ENCODE results near the gene ZMYND8.

Gene ZMYND8

DNA sequence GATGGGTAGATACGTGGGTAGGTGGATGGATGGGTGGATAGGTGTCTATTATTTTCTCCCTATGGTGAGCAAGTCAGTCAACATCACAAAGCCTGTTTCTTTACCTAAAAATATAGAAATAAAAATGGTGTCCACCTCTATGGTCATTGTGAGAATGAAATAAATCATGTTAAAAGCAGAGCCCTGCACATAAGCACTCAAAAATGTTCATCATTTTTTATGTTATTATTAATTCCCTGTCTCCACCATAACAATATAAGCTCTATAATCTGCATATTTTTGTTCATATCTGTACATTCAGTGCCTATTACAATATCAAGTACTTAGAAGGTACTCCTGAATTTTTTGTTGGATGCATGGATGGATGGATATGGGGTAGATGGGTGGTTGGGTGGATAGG, 177.6 kb downstream of the ZMYND8 start:
- TF ChIP-seq, protein P1, sequence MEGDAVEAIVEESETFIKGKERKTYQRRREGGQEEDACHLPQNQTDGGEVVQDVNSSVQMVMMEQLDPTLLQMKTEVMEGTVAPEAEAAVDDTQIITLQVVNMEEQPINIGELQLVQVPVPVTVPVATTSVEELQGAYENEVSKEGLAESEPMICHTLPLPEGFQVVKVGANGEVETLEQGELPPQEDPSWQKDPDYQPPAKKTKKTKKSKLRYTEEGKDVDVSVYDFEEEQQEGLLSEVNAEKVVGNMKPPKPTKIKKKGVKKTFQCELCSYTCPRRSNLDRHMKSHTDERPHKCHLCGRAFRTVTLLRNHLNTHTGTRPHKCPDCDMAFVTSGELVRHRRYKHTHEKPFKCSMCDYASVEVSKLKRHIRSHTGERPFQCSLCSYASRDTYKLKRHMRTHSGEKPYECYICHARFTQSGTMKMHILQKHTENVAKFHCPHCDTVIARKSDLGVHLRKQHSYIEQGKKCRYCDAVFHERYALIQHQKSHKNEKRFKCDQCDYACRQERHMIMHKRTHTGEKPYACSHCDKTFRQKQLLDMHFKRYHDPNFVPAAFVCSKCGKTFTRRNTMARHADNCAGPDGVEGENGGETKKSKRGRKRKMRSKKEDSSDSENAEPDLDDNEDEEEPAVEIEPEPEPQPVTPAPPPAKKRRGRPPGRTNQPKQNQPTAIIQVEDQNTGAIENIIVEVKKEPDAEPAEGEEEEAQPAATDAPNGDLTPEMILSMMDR (IDR thresholded peaks at IDR 0.05), result no peak

DNA sequence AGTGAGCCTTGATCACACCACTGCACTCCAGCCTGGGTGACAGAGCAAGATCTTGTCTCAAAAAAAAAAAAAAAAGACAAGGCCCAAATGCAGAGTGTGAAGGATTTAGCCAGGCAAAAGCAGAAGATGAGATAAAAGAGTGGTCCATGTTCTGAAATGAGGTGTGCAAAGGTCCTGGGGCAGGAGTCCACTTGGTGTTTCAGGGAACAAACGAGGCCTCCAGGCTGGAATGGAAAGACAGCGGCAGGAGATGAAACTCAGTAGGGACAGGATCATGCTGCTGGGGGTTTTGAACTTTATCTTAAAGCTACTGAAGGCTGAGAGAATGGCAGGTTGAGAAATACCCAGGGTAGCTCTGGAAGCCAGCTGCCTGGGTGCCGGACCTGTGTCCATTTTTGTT, 178.2 kb downstream of the ZMYND8 start:
- TF ChIP-seq, protein P1 (IDR thresholded peaks at IDR 0.05), result no peak

DNA sequence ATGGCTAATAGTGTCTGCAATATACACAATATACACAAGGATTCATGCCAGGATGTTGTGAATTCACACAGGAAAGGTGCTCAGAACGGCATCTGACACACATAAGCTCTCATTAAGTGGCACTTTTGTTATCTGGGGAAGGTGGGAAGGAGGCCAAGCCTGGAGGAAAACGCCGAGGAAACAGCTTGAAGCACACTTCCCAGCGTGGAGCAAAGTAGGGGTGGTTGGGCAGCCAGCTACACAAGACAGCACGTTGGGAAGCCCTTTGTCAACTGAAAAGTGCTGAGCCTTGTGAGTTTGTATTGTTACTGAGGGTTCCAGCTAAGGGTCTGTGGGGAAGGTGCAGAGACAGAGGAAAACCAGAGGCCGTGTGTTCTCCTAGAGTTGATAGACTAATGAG, 181.0 kb downstream of the ZMYND8 start:
- TF ChIP-seq, protein P1 (IDR thresholded peaks at IDR 0.05), result no peak

DNA sequence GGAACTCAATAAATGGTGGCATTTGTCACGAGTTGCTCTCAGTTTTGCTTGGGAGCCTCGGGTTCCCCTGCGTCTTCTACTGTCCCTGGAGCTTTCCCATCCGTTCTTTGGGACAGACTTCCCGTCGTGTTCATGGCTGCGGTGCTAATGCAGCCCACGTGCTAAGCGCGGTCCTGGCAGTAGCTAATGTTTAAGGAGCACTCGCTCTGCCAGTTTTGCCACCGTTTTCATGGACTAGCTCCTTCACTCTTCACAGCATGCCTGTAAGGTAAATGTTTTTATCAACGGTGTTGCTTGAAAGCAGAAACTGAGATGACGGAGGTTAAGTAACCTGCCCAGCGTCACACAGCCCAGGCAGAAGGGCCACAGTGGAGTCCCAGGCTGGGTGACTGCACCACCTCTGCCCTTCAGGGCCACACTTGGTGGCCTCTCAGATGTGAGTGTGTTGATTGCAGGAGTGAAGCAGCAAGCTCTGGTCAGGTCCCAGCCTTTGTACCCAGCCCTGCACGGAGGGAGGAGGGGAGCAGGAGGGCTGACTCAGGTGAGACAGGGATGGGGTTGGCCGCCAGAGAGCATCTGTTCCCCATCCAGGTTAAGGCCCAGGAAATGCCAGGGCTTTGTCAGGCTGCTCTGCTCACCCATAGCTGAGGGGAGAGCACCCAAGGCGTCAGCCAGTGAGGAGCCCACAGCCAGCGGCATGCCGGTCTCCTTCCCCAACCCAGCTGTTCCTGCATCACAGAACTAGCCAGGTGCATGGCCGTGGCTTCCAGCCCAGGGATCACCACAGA, 181.8 kb downstream of the ZMYND8 start:
- TF ChIP-seq, protein P1 (IDR thresholded peaks at IDR 0.05), result no peak

DNA sequence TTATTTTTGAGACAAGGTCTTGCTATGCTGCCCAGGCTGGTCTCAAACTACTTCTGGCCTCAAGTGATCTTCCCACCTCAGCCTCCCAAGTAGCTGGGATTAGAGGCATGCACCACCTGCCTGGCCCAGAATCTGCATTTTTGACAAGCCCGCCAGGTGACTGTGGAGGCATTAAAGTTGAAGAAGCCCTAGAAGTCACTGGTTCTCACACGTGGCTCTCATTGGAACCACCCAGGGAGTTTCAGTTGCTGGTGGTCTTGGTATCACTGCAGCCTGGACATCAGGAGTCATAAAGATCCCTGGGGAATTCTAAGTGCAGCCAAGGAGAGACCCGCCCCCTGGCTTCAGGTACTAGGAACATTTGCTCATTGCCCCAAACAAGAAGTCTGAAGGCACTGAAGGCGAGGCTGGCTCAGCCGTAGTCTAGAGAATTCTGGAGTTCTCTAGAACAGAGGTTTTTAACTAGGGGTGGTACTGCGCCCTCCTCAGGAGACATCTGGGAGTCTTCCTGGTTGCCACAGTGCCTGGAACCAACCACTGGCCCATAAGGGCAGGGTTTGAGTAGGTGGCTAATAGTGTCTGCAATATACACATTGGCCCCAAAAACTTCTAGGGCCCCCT, 182.8 kb downstream of the ZMYND8 start:
- TF ChIP-seq, protein P1 (IDR thresholded peaks at IDR 0.05), result no peak

DNA sequence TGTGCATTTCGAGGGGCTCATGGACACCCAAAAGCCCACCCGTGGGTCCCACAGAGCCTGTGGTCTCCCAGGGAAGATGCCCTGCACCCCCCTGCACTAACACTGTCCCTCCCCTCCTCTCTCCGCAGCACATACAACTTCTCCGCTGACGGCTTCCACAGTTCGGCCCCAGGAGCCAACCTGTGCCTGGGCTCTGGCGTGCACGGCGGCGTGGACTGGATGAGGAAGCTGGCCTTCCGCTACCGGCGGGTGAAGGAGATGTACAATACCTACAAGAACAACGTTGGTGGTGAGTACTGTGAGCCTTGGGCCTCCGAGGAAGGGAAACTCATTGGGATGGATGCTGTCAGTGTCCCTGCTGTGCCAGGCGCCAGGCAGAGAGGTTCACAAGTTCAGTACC, 183.9 kb downstream of the ZMYND8 start:
- TF ChIP-seq, protein P1 (IDR thresholded peaks at IDR 0.05), result no peak

DNA sequence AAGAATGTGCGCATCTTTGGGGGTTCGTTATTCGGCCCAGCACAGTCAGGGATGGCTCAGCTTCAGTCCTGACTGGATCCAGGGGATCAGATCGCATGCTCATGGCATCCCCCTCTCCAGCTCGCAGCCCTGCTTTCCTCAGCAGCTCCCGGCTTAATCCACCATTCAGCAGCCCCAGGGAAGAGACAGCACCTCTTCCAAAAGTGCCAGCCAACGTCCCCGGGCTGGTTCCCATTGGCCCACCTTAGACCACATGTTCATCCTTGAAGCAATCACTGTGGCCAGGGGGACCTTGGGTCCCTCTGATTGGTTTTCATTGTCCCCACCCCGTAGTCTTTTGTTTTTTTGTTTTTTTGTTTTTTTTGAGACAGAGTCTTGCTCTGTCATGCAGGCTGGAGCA, 188.7 kb downstream of the ZMYND8 start:
- TF ChIP-seq, protein P1 (IDR thresholded peaks at IDR 0.05), result no peak
